GM23338 (cell line): ENCODE results near the gene SYNDIG1. TPM values are rescaled to one million over a fixed set of nuclear protein-coding genes. Genes with fewer than 3 reads are reported as not detected.

Source experiments
- ATAC-seq: fragments of 200-7000 bp; cut with Tn5 transposase; 3 replicates; pipeline ENCODE4 v1.9.1; 2020
- DNase-seq: peaks from one replicate; pipeline ENCODE4 v3.0.0-alpha.2; 2015; ENCODE audit warnings: low spot score
- H2AFZ ChIP-seq: fragments of 200-600 bp; sonication (generic); 2 replicates; pipeline ENCODE4 v1.8.0; 2016; ENCODE audit warnings: antibody characterized with exemption, mild to moderate bottlenecking, moderate library complexity
- H3F3A ChIP-seq: fragments of 200-600 bp; sonication (generic); replicated peaks from 2 replicates; pipeline ENCODE4 v1.8.0; 2017; ENCODE audit warnings: antibody characterized with exemption, mixed run types, low read depth
- H3K27ac ChIP-seq: fragments of 200-600 bp; sonication (generic); 2 replicates; pipeline ENCODE4 v1.6.1; 2016; ENCODE audit warnings: low read depth
- H3K27me3 ChIP-seq: fragments of 200-600 bp; sonication (generic); 2 replicates; pipeline ENCODE4 v1.8.0; 2016; ENCODE audit warnings: mild to moderate bottlenecking, mixed run types, moderate library complexity; ENCODE audit not compliant: insufficient read depth
- H3K36me3 ChIP-seq: fragments of 200-600 bp; sonication (generic); 2 replicates; pipeline ENCODE4 v1.8.0; 2016; ENCODE audit warnings: mild to moderate bottlenecking; ENCODE audit not compliant: insufficient read depth
- H3K4me1 ChIP-seq: fragments of 200-600 bp; sonication (generic); 2 replicates; pipeline ENCODE4 v1.8.0; 2016; ENCODE audit warnings: mild to moderate bottlenecking, moderate library complexity; ENCODE audit not compliant: insufficient read depth
- H3K4me2 ChIP-seq: fragments of 200-600 bp; sonication (generic); 2 replicates; pipeline ENCODE4 v1.7.1; 2017; ENCODE audit warnings: mixed run types
- H3K4me3 ChIP-seq: fragments of 200-600 bp; sonication (generic); 2 replicates; pipeline ENCODE4 v1.6.1; 2016; ENCODE audit warnings: mixed run types
- H3K79me2 ChIP-seq: fragments of 200-600 bp; sonication (generic); replicated peaks from 2 replicates; pipeline ENCODE4 v1.8.0; 2017; ENCODE audit warnings: mild to moderate bottlenecking; ENCODE audit not compliant: insufficient read depth
- H3K9me2 ChIP-seq: fragments of 200-600 bp; sonication (generic); 2 replicates; pipeline ENCODE4 v1.8.0; 2017; ENCODE audit not compliant: insufficient read depth
- H4K20me1 ChIP-seq: fragments of 200-600 bp; sonication (generic); replicated peaks from 2 replicates; pipeline ENCODE4 v1.8.0; 2017; ENCODE audit warnings: mild to moderate bottlenecking; ENCODE audit not compliant: insufficient read depth
- H3K27ac Mint-ChIP-seq: 2 replicates; pipeline ENCODE4 v1.8.0; 2020; ENCODE audit warnings: inconsistent platforms, mild to moderate bottlenecking, moderate library complexity, mixed read lengths
- H3K27me3 Mint-ChIP-seq: 3 replicates; pipeline ENCODE4 v1.8.0; 2022; ENCODE audit warnings: low read depth, mild to moderate bottlenecking, moderate library complexity, mixed read lengths, inconsistent platforms; ENCODE audit not compliant: insufficient read depth, poor library complexity
- H3K36me3 Mint-ChIP-seq: 3 replicates; pipeline ENCODE4 v1.8.0; 2021; ENCODE audit warnings: low read depth, mild to moderate bottlenecking, inconsistent platforms, moderate library complexity, mixed read lengths
- H3K4me1 Mint-ChIP-seq: 3 replicates; pipeline ENCODE4 v1.8.0; 2020; ENCODE audit warnings: mild to moderate bottlenecking, inconsistent platforms, mixed read lengths
- H3K4me3 Mint-ChIP-seq: 3 replicates; pipeline ENCODE4 v1.8.0; 2021; ENCODE audit warnings: moderate library complexity, mild to moderate bottlenecking, inconsistent platforms, mixed read lengths
- H3K9me3 Mint-ChIP-seq: 3 replicates; pipeline ENCODE4 v1.8.0; 2020; ENCODE audit warnings: moderate library complexity, mild to moderate bottlenecking, inconsistent platforms, mixed read lengths
- CREB1 ChIP-seq: fragments of 250-450 bp; sonication (Bioruptor Pico); IDR thresholded peaks from 2 replicates; pipeline ENCODE4 v1.5.0; 2020; ENCODE audit warnings: low read depth, mild to moderate bottlenecking, moderate library complexity
- EZH2phosphoT487 ChIP-seq: fragments of 200-600 bp; sonication (generic); IDR thresholded peaks from one replicate; pipeline ENCODE4 v1.8.1; 2018; ENCODE audit warnings: antibody characterized with exemption; ENCODE audit not compliant: unreplicated experiment
- JUNB ChIP-seq: IDR thresholded peaks from one replicate; pipeline ENCODE4 v1.6.1; 2016; ENCODE audit warnings: antibody characterized with exemption; ENCODE audit not compliant: unreplicated experiment
- NANOG ChIP-seq: IDR thresholded peaks from 2 replicates; pipeline ENCODE4 v1.6.1; 2016; ENCODE audit warnings: antibody characterized with exemption, borderline replicate concordance
- STAT1 ChIP-seq: IDR thresholded peaks from one replicate; pipeline ENCODE4 v1.6.1; 2016; ENCODE audit warnings: antibody characterized with exemption; ENCODE audit not compliant: unreplicated experiment
- ZNF114 ChIP-seq: fragments of 250-450 bp; sonication (Bioruptor Pico); IDR thresholded peaks from 2 replicates; pipeline ENCODE4 v1.5.0; 2020; ENCODE audit warnings: mild to moderate bottlenecking, moderate library complexity
- ZNF331 ChIP-seq: fragments of 250-450 bp; sonication (Bioruptor Pico); IDR thresholded peaks from 2 replicates; pipeline ENCODE4 v1.5.0; 2020; ENCODE audit warnings: low read depth, mild to moderate bottlenecking, moderate library complexity
- ZNF462 ChIP-seq: fragments of 250-450 bp; sonication (Bioruptor Pico); IDR thresholded peaks from 2 replicates; pipeline ENCODE4 v1.5.0; 2020; ENCODE audit warnings: mild to moderate bottlenecking, moderate library complexity
- polyA plus RNA-seq: library from polyadenylated mRNA; unstranded; fragments of >200 nt; fragmentation: Nextera tagmentation; extraction: Ambion mirVana; gene quantifications from 2 replicates; pipeline ENCODE4 v1.2.1, GENCODE V29; 2016
- total RNA-seq: library from RNA; depleted of rRNA; stranded (reverse); fragments of >200 nt; shearing (Covaris generic); gene quantifications from 2 replicates; pipeline ENCODE4 v1.2.3, GENCODE V29; 2014
- TF ChIP-seq, protein P1 (sequence below): IDR thresholded peaks from one replicate; pipeline ENCODE4 v1.6.1; 2018; ENCODE audit warnings: antibody characterized with exemption; ENCODE audit not compliant: unreplicated experiment

Gene SYNDIG1
- total and polyA plus RNA-seq, 2 experiments from 2014 or later, result 2.8 to 4.8 TPM

GRCh38 chr20:24686156-24686555, 216.7 kb downstream of the SYNDIG1 start (continued):
- TF ChIP-seq ZNF331, result no peak

- Histone ChIP-seq H3K27me3 (no peaks in the 10 kb centered on the region), H3K36me3 (no peaks in the 10 kb centered on the region), H3K4me2 (no peak overlapping the region), H3K27ac (no peak overlapping the region), H3K4me1 (no peaks in the 10 kb centered on the region), H3K4me3 (no peak overlapping the region), H3F3A (no peaks in the 10 kb centered on the region), H3K79me2 (no peaks in the 10 kb centered on the region), H3K9me2 (no peaks in the 10 kb centered on the region), H2AFZ (no peak overlapping the region), H4K20me1 (no peaks in the 10 kb centered on the region)
- ATAC-seq (no peak), DNase-seq (no peak)
- H3K4me3 Mint-ChIP-seq, result no peak overlapping the region
- H3K4me1 Mint-ChIP-seq, result no peaks in the 10 kb centered on the region
- peaks cover 14% of the 10 kb centered on the region; the same call in 2 of the 3 replicates for H3K9me3 Mint-ChIP-seq
- H3K36me3 Mint-ChIP-seq, result no peaks in the 10 kb centered on the region; the same call in 1 of the 3 replicates
- TF ChIP-seq JUNB (no peak), ZNF462 (no peak), EZH2phosphoT487 (no peak), STAT1 (no peak), CREB1 (CRISPR knock-in tag) (no peak), ZNF114 (no peak), ZNF331 (no peak), NANOG (no peak)
- TF ChIP-seq, protein P1, sequence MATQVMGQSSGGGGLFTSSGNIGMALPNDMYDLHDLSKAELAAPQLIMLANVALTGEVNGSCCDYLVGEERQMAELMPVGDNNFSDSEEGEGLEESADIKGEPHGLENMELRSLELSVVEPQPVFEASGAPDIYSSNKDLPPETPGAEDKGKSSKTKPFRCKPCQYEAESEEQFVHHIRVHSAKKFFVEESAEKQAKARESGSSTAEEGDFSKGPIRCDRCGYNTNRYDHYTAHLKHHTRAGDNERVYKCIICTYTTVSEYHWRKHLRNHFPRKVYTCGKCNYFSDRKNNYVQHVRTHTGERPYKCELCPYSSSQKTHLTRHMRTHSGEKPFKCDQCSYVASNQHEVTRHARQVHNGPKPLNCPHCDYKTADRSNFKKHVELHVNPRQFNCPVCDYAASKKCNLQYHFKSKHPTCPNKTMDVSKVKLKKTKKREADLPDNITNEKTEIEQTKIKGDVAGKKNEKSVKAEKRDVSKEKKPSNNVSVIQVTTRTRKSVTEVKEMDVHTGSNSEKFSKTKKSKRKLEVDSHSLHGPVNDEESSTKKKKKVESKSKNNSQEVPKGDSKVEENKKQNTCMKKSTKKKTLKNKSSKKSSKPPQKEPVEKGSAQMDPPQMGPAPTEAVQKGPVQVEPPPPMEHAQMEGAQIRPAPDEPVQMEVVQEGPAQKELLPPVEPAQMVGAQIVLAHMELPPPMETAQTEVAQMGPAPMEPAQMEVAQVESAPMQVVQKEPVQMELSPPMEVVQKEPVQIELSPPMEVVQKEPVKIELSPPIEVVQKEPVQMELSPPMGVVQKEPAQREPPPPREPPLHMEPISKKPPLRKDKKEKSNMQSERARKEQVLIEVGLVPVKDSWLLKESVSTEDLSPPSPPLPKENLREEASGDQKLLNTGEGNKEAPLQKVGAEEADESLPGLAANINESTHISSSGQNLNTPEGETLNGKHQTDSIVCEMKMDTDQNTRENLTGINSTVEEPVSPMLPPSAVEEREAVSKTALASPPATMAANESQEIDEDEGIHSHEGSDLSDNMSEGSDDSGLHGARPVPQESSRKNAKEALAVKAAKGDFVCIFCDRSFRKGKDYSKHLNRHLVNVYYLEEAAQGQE, result no peak
- no peak overlapping the region for H3K27ac Mint-ChIP-seq
- H3K27me3 Mint-ChIP-seq, result peaks cover 2% of the 10 kb centered on the region
These were observed 221.0 kb downstream of the SYNDIG1 start for GRCh38 chr20:24690408-24690807.
